ENCODE measurements around the gene CEP128.

Gene CEP128

GRCh38 chr14:80862541-80862940 lies 79.0 kb downstream of the CEP128 start:
- ChIA-PET CTCF (interaction anchor here (1.1 kb wide), 1 partner anchor 1903 kb away, joined by 3 read pairs; no protein-coding TSS in a partner anchor), POLR2A (no interaction called here)
- H3K27ac ChIP-seq (ENCODE audit: extremely low read depth, low read depth, low read length): no peak overlapping the region
- TF ChIP-seq MEIS1 (CRISPR knock-in tag; IDR thresholded peaks at IDR 0.05; ENCODE audit: borderline replicate concordance): no peak
- TF ChIP-seq ZNF776 (tag by site-specific recombination; IDR thresholded peaks at IDR 0.05; ENCODE audit: borderline replicate concordance): no peak
- TF ChIP-seq ZNF513 (tag by site-specific recombination; IDR thresholded peaks at IDR 0.05): no peak
- no peak for TF ChIP-seq ZNF223 (tag by site-specific recombination; IDR thresholded peaks at IDR 0.05)
- TF ChIP-seq ZSCAN5A (tag by site-specific recombination; IDR thresholded peaks at IDR 0.05): no peak
- TF ChIP-seq ZBTB17 (tag by site-specific recombination; IDR thresholded peaks at IDR 0.05): no peak
- no peak for TF ChIP-seq ZNF114 (tag by site-specific recombination; IDR thresholded peaks at IDR 0.05)
- TF ChIP-seq ZNF76 (tag by site-specific recombination; IDR thresholded peaks at IDR 0.05; ENCODE audit: borderline replicate concordance, low read depth): no peak
- TF ChIP-seq SCRT1 (tag by site-specific recombination; IDR thresholded peaks at IDR 0.05; ENCODE audit: borderline replicate concordance): no peak
- TF ChIP-seq FEZF1 (tag by site-specific recombination; IDR thresholded peaks at IDR 0.05): no peak
- TF ChIP-seq INSM2 (tag by site-specific recombination; IDR thresholded peaks at IDR 0.05): no peak
- TF ChIP-seq ZNF610 (tag by site-specific recombination; IDR thresholded peaks at IDR 0.05; ENCODE audit: borderline replicate concordance): no peak
- TF ChIP-seq ZIC2 (tag by site-specific recombination; IDR thresholded peaks at IDR 0.05): no peak
- TF ChIP-seq ZNF398 (tag by site-specific recombination; IDR thresholded peaks at IDR 0.05): no peak
- TF ChIP-seq ZNF248 (tag by site-specific recombination; IDR thresholded peaks at IDR 0.05): no peak
- no peaks in the 10 kb centered on the region for H3K9me3 ChIP-seq (ENCODE audit: control insufficient read depth, insufficient read depth, low read depth, low read length)
- no peaks in the 10 kb centered on the region; a peak in 1 of 3 replicates for H3K36me3 ChIP-seq (ENCODE audit: control insufficient read depth in 2 of 2, insufficient read depth in 1 of 2, low read length in 2 of 2)
- no peaks in the 10 kb centered on the region for H3K4me1 ChIP-seq (ENCODE audit: control insufficient read depth, insufficient read depth, low read length)
- H3K4me3 ChIP-seq (ENCODE audit: low read depth, low read length): no peak overlapping the region

GRCh38 chr14:80850197-80850814 lies 91.2 kb downstream of the CEP128 start:
- CTCF ChIA-PET: interaction anchor here (0.6 to 2.8 kb wide), 12 partner anchors 18 to 1917 kb away, joined by 3 to 16 read pairs (median 3); no protein-coding TSS in a partner anchor
- no peak overlapping the region for H3K27ac ChIP-seq (ENCODE audit: extremely low read depth, low read depth, low read length)

More at GRCh38 chr14:80850197-80850814, 91.2 kb downstream of the CEP128 start:
- POLR2A ChIA-PET: no interaction called here
- TF ChIP-seq MZF1 (tag by site-specific recombination; IDR thresholded peaks at IDR 0.05; ENCODE audit: borderline replicate concordance) (no peak), ZNF654 (tag by site-specific recombination; IDR thresholded peaks at IDR 0.05; ENCODE audit: low read depth) (peak; percentile 57)
- Histone ChIP-seq H3K36me3 (ENCODE audit: control insufficient read depth in 2 of 2, insufficient read depth in 1 of 2, low read length in 2 of 2) (no peaks in the 10 kb centered on the region), H3K9me3 (ENCODE audit: control insufficient read depth, insufficient read depth, low read depth, low read length) (no peaks in the 10 kb centered on the region), H3K4me1 (ENCODE audit: control insufficient read depth, insufficient read depth, low read length) (no peaks in the 10 kb centered on the region), H3K4me3 (ENCODE audit: low read depth, low read length) (no peak overlapping the region)

Measured in HEK293 (cell line).